ENCODE data around the gene ZNF214. TPM values are rescaled to one million over a fixed set of nuclear protein-coding genes. Genes with fewer than 3 reads are reported as not detected.

ZNF214 gene
- polyA plus RNA-seq, 1 donor, result 7.7 TPM

Other genes starting within 250 kb of the ZNF214 start
- 0.06 TPM for gene OR2AG2, start 248.4 kb downstream of the ZNF214 start, polyA plus RNA-seq
- 0.07 TPM for gene OR2AG1, start 237.3 kb downstream of the ZNF214 start, polyA plus RNA-seq
- 0.03 TPM for gene OR6A2, start 220.7 kb downstream of the ZNF214 start, polyA plus RNA-seq
- gene OR10A5, start 174.7 kb downstream of the ZNF214 start, polyA plus RNA-seq, result not detected
- 0.04 TPM for gene OR10A2, start 157.3 kb downstream of the ZNF214 start, polyA plus RNA-seq
- gene OR10A4, start 143.7 kb downstream of the ZNF214 start, polyA plus RNA-seq, result not detected
- gene OR2D2, start 127.8 kb downstream of the ZNF214 start, polyA plus RNA-seq, result not detected
- not detected for gene OR2D3, start 99.3 kb downstream of the ZNF214 start, polyA plus RNA-seq
- 5.5 TPM for gene ZNF215, start 93.9 kb downstream of the ZNF214 start, polyA plus RNA-seq
- gene NLRP14, start 133 bp upstream of the ZNF214 start, polyA plus RNA-seq, result 0.82 TPM
- gene RBMXL2, start 68.7 kb upstream of the ZNF214 start, polyA plus RNA-seq, result 0.45 TPM
- gene SYT9, start 231.6 kb upstream of the ZNF214 start, polyA plus RNA-seq, result 0.93 TPM